Esophagus squamous epithelium (tissue), 5 donors: ENCODE measurements around the gene SLC4A4. TPM values are rescaled to one million over a fixed set of nuclear protein-coding genes. Genes with fewer than 3 reads are reported as not detected.

Source experiments
- DNase-seq: peaks from one replicate; lab custom pipeline; 2025; lab: John Stamatoyannopoulos, UW
- H3K27ac ChIP-seq, 4 donors: fragments of 200-600 bp; sonication (generic); one replicate each; pipeline ENCODE4 v1.5.1; 2016 to 2019; ENCODE audit warnings: mild to moderate bottlenecking in 1 of 4
- H3K27me3 ChIP-seq, 4 donors: fragments of 200-600 bp; sonication (generic); 1 replicate in 3 of 4; 2 replicates in 1 of 4; pipeline versions ENCODE4 v1.5.1 to v1.6.0; 2017 to 2021; ENCODE audit warnings: antibody characterized with exemption in 1 of 4
- H3K36me3 ChIP-seq, 3 donors: fragments of 200-600 bp; sonication (generic); one replicate each; pipeline ENCODE4 v1.5.1; 2016 to 2019
- H3K4me1 ChIP-seq, 3 donors: fragments of 200-600 bp; sonication (generic); one replicate each; pipeline ENCODE4 v1.5.1; 2017 to 2019
- H3K4me3 ChIP-seq, 4 donors: fragments of 200-600 bp; sonication (generic); 1 replicate in 3 of 4; 2 replicates in 1 of 4; pipeline ENCODE4 v1.5.1; 2016 to 2019; ENCODE audit warnings: mild to moderate bottlenecking in 2 of 4, moderate library complexity in 1 of 4
- H3K9me3 ChIP-seq, 3 donors: fragments of 200-600 bp; sonication (generic); one replicate each; pipeline ENCODE4 v1.5.1; 2016 to 2019
- POLR2A ChIP-seq, 4 donors: fragments of 450-650 bp; IDR thresholded peaks; one replicate each; pipeline ENCODE4 v1.6.1; 2017; ENCODE audit warnings: antibody characterized with exemption in 4 of 4, mild to moderate bottlenecking in 4 of 4, moderate library complexity in 3 of 4
- WGBS, 2 donors: methylation state at CpG; one replicate each; pipeline ENCODE4 v1.1.5; 2018; 5-methylcytosine and 5-hydroxymethylcytosine counted together
- intact Hi-C: fragments of 100-400 bp; cut with DNase I; formaldehyde crosslinking; loops from one replicate; pipeline ENCODE4 v1.15.0; 2022
- total RNA-seq, 4 donors: library from RNA; depleted of rRNA; stranded (reverse); fragments of >200 nt; gene quantifications; one replicate each; pipeline ENCODE4 v1.1.0, GENCODE V29; 2016
- TF ChIP-seq, protein P1 (sequence below), 6 experiments: fragments of 450-650 bp in 4 of 6; fragments of 200-600 bp in 2 of 6; sonication (generic) in 2 of 6; IDR thresholded peaks; one replicate each; pipeline ENCODE4 v1.5.1; 2016 to 2019; ENCODE audit warnings: antibody characterized with exemption in 6 of 6, mild to moderate bottlenecking in 4 of 6, moderate library complexity in 4 of 6
- donor health status: DM: yes; HTN: yes; CAD: no.

The SLC4A4 gene
- total RNA-seq = 1 to 10 TPM in 2 of 4 donors, under 1 TPM in 2; 0.48 to 2.1 (median 1.1) TPM

DNA sequence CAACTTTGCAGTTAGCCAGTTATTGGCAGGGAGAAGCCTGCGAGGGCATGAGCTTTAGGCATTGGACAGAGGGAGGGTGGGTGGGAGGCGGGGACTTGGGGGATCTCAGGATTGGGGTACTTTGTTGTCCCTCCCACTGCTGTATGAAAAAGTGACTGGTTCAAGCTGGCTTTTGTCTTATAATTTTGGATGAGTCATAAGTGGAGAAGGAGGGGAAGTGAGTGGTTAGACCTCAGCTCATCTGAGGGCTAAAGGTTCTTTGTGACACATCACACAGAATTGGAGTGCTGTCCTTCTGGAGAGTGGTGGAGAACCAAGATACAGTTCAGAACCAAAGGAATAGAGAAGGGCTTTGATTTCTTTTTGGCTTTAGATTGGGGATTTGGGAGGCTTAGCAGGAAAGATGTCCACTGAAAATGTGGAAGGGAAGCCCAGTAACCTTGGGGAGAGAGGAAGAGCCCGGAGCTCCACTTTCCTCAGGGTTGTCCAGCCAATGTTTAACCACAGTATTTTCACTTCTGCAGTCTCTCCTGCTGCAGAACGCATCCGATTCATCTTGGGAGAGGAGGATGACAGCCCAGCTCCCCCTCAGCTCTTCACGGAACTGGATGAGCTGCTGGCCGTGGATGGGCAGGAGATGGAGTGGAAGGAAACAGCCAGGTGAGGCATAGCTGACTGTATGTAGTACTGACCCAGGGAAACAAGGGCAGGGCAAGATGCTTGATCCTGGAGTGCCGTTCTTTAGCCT is at the start of gene SLC4A4:
Gene SLC4A4, plus strand, starts transcription at position 175 of the 748 bp plus-strand sequence.
- Histone ChIP-seq H3K4me1 (no peaks in the 10 kb centered on the region), H3K9me3 (no peaks in the 10 kb centered on the region), H3K36me3 (no peaks in the 10 kb centered on the region), H3K4me3 (no peak within 1 kb of the TSS), H3K27me3 (no peaks in the 10 kb centered on the region), H3K27ac (no peak within 1 kb of the TSS)
- no peak for DNase-seq
- intact Hi-C loops = no loop called here
- TF ChIP-seq, protein P1, sequence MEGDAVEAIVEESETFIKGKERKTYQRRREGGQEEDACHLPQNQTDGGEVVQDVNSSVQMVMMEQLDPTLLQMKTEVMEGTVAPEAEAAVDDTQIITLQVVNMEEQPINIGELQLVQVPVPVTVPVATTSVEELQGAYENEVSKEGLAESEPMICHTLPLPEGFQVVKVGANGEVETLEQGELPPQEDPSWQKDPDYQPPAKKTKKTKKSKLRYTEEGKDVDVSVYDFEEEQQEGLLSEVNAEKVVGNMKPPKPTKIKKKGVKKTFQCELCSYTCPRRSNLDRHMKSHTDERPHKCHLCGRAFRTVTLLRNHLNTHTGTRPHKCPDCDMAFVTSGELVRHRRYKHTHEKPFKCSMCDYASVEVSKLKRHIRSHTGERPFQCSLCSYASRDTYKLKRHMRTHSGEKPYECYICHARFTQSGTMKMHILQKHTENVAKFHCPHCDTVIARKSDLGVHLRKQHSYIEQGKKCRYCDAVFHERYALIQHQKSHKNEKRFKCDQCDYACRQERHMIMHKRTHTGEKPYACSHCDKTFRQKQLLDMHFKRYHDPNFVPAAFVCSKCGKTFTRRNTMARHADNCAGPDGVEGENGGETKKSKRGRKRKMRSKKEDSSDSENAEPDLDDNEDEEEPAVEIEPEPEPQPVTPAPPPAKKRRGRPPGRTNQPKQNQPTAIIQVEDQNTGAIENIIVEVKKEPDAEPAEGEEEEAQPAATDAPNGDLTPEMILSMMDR (IDR thresholded peaks at IDR 0.05) = no peak
- no peak for TF ChIP-seq POLR2A (IDR thresholded peaks at IDR 0.05)
- WGBS, 2 donors = 91 to 97% methylated on average over 5 to 7 of the region's 8 CpGs

DNA sequence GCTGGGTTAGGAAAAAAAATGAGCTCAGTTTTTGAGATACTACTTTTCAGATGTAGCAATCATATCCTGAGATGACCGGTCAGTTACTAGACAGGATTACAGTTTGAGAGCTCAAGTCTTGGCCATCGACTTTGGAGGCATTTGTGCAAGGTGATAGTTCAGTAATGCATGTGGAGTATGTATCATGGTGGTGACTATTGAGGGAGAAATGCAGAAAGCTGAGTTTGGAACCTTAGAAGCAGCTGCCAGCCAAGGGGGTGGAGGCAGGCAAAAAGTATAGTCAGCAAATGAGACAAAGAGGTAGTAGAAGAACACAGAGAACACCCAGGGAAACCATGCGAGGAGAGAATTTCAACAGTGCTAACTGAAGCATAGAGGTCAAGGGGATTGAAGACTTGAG is 48.7 kb upstream of the SLC4A4 start:
- Histone ChIP-seq H3K9me3 (no peaks in the 10 kb centered on the region), H3K4me3 (no peak overlapping the region), H3K27me3 (no peaks in the 10 kb centered on the region), H3K4me1 (peaks cover 0 to 7% (median 0%) of the 10 kb centered on the region in 3 donors), H3K27ac (peak overlapping the region in 1 of 4 donors; percentile 17), H3K36me3 (no peaks in the 10 kb centered on the region)
- WGBS, 2 donors = 71 to 77% methylated on average over 3 of the region's 3 CpGs
- DNase-seq = no peak
- no peak for TF ChIP-seq POLR2A (IDR thresholded peaks at IDR 0.05)
- TF ChIP-seq, protein P1 (IDR thresholded peaks at IDR 0.05) = no peak
- intact Hi-C loops = no loop called here

GRCh38 chr4:71290476-71290875 is 48.3 kb upstream of the SLC4A4 start:
- Histone ChIP-seq H3K36me3 (no peaks in the 10 kb centered on the region), H3K4me3 (no peak overlapping the region), H3K9me3 (no peaks in the 10 kb centered on the region), H3K4me1 (peaks cover 0 to 7% (median 0%) of the 10 kb centered on the region in 3 donors), H3K27me3 (no peaks in the 10 kb centered on the region), H3K27ac (peak overlapping the region in 1 of 4 donors; percentile 17)
- no peak for DNase-seq
- intact Hi-C loops = no loop called here
- 50 to 61% methylated on average over 1 of the region's 1 CpG for WGBS, 2 donors
- no peak for TF ChIP-seq POLR2A (IDR thresholded peaks at IDR 0.05)
- TF ChIP-seq, protein P1 (IDR thresholded peaks at IDR 0.05) = no peak

GRCh38 chr4:71292228-71292627 is 46.6 kb upstream of the SLC4A4 start:
- Histone ChIP-seq H3K27ac (no peak overlapping the region), H3K4me3 (no peak overlapping the region), H3K9me3 (no peaks in the 10 kb centered on the region), H3K27me3 (no peaks in the 10 kb centered on the region), H3K4me1 (peaks cover 0 to 7% (median 0%) of the 10 kb centered on the region in 3 donors), H3K36me3 (no peaks in the 10 kb centered on the region)
- WGBS, 2 donors = 85 to 95% methylated on average over 1 of the region's 1 CpG
- no peak for DNase-seq
- intact Hi-C loops = no loop called here
- TF ChIP-seq, protein P1 (IDR thresholded peaks at IDR 0.05) = no peak

GRCh38 chr4:71293705-71294104 is 45.1 kb upstream of the SLC4A4 start:
- 66 to 80% methylated on average over 5 of the region's 5 CpGs for WGBS, 2 donors
- intact Hi-C loops = no loop called here
- Histone ChIP-seq H3K27ac (no peak overlapping the region), H3K36me3 (no peaks in the 10 kb centered on the region), H3K4me3 (no peak overlapping the region), H3K27me3 (no peaks in the 10 kb centered on the region), H3K9me3 (no peaks in the 10 kb centered on the region), H3K4me1 (peaks cover 0 to 7% (median 0%) of the 10 kb centered on the region in 3 donors)
- DNase-seq = no peak
- TF ChIP-seq, protein P1 (IDR thresholded peaks at IDR 0.05) = no peak
- TF ChIP-seq POLR2A (IDR thresholded peaks at IDR 0.05) = no peak
